Epithelial cell of proximal tubule (primary cell): ENCODE measurements around the gene BBX. TPM values are rescaled to one million over a fixed set of nuclear protein-coding genes. Genes with fewer than 3 reads are reported as not detected.
A peak's percentile ranks its signal among the peaks of the same experiment; 100 is the strongest.

Experiments
- DNase-seq: peaks from one replicate; pipeline ENCODE4 v3.0.0-alpha.2; 2011; ENCODE audit warnings: low read depth
- H3K4me3 ChIP-seq: 2 replicates; pipeline ENCODE4 v1.5.1; 2011; ENCODE audit warnings: low read depth, mild to moderate bottlenecking, low read length
- CTCF ChIP-seq: conservative IDR thresholded peaks from 2 replicates; pipeline ENCODE4 v1.5.1; 2012; ENCODE audit warnings: low read depth, mild to moderate bottlenecking, low read length
- total RNA-seq: library from RNA; depleted of rRNA; stranded (reverse); fragments of >200 nt; gene quantifications from 2 replicates; pipeline ENCODE4 v1.2.3, GENCODE V29; 2015

The BBX gene
- total RNA-seq, 1 donor from 2014 or later, result 35.7 TPM

DNA sequence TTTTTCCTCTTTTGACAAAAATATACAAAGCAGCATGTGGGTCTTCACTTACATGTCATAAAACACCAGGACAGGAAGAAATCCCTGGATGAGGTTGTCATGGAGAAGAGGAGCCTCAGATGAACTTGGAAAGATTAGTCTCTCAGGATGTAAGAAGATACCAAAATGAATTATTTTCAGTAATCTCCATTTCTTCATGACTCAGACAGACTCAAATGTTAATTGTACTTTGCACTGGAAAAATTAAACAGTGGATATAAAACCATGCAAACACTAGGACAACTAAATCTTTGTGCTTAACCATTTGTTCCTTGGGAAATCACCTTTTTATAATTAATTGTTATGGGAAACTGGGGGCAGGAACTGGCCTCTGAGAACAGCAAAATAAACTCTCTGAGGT lies 331.1 kb downstream of the BBX start:
- no peak for DNase-seq
- H3K4me3 ChIP-seq, result no peak overlapping the region
- TF ChIP-seq CTCF, result no peak

DNA sequence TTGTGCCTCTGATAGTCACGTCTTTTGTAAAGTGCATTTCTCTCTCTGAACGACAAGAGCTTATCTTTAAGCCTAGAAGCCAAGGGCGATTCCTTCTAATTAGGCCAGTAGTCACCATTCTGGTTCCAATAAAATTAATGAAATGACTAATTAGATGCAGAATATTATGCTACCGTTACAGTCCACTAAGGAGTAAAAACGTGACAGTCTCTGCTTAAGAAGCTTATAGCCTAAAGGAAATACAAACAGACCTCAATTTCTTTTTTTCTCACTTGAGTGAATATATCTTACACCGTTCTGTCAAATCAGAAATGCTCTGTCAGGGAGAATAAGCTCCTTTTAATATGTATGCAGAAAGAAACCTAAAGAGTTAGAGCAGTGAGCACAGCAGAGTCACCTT lies 332.0 kb downstream of the BBX start:
- no peak for TF ChIP-seq CTCF
- DNase-seq, result no peak
- H3K4me3 ChIP-seq, result no peak overlapping the region

DNA sequence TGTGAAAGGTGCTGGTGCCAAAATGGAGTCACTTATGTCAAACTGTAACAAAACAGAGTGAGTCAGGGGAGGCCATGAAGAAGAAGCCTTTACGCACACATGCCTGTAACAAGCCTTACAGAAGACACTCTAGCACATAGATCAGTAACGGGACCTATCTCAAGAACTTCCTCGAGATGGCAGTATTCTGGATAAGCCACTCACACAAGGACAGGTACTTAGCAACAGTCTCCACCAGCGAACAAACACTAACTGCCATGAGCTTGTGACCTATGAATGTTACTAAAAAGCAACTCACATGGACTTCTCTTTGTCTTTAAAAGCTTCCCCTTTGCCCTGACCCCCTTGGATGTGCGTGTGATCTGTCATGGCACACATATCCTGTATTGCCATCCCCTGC lies 332.9 kb downstream of the BBX start:
- H3K4me3 ChIP-seq, result no peak overlapping the region
- peak; percentile 43 for TF ChIP-seq CTCF
- peak; percentile 29 for DNase-seq

GRCh38 chr3:107857854-107858253 lies 335.1 kb downstream of the BBX start:
- no peak overlapping the region for H3K4me3 ChIP-seq
- no peak for DNase-seq
- TF ChIP-seq CTCF, result no peak

GRCh38 chr3:107858876-107859275 lies 336.1 kb downstream of the BBX start:
- no peak overlapping the region for H3K4me3 ChIP-seq
- no peak for TF ChIP-seq CTCF
- DNase-seq, result no peak

Other genes with a start within 250 kb of the BBX start
- not detected in 2 replicates for gene CCDC54, start 145.5 kb upstream of the BBX start, total RNA-seq